Endothelial cell of umbilical vein (primary cell): ENCODE data around the gene DIDO1.

ENCODE experiments used
- CTCF ChIP-seq, 2 donors: IDR thresholded peaks; 1 replicate in 1 of 2; 2 replicates in 1 of 2; pipeline ENCODE4 v1.5.1; 2011; ENCODE audit warnings: low read length in 2 of 2, mild to moderate bottlenecking in 2 of 2, moderate library complexity in 2 of 2, control low read depth in 1 of 2, inconsistent platforms in 1 of 2, low read depth in 1 of 2; ENCODE audit not compliant: insufficient read depth in 1 of 2; ENCODE audit errors: extremely low read depth in 1 of 2
- EZH2 ChIP-seq: IDR thresholded peaks from 2 replicates; pipeline ENCODE4 v1.6.1; 2012; ENCODE audit warnings: borderline replicate concordance, low read depth, mild to moderate bottlenecking, moderate library complexity, low read length, inconsistent platforms; ENCODE audit not compliant: severe bottlenecking
- FOS ChIP-seq: IDR thresholded peaks from 2 replicates; pipeline ENCODE4 v1.6.1; 2011; ENCODE audit warnings: mild to moderate bottlenecking, low read length, moderate library complexity, borderline replicate concordance; ENCODE audit not compliant: insufficient read depth
- GATA2 ChIP-seq: IDR thresholded peaks from 2 replicates; pipeline ENCODE4 v1.7.0; 2011; ENCODE audit warnings: low read depth, mild to moderate bottlenecking, moderate library complexity, mixed read lengths, low read length; ENCODE audit not compliant: insufficient read length, insufficient read depth
- JUN ChIP-seq: IDR thresholded peaks from 2 replicates; pipeline ENCODE4 v1.6.1; 2011; ENCODE audit warnings: borderline replicate concordance, low read depth; ENCODE audit not compliant: insufficient read length, insufficient read depth
- MAX ChIP-seq: IDR thresholded peaks from 2 replicates; pipeline ENCODE4 v1.6.1; 2011; ENCODE audit not compliant: insufficient read depth, insufficient read length
- MYC ChIP-seq: IDR thresholded peaks from one replicate; pipeline ENCODE4 v1.6.1; 2011; ENCODE audit warnings: mild to moderate bottlenecking, low read depth, low read length
- POLR2A ChIP-seq: IDR thresholded peaks from 2 replicates; pipeline ENCODE4 v1.6.1; 2012; ENCODE audit warnings: low read depth, mild to moderate bottlenecking, control low read depth, low read length
- POLR2AphosphoS5 ChIP-seq: IDR thresholded peaks from 2 replicates; pipeline ENCODE4 v1.6.1; 2012; ENCODE audit warnings: low read depth, mild to moderate bottlenecking, control low read depth, low read length, moderate library complexity; ENCODE audit not compliant: insufficient read depth

- no peak for TF ChIP-seq CTCF (IDR thresholded peaks at IDR 0.05; ENCODE audit: extremely low read depth in 1 of 2, insufficient read depth in 1 of 2, low read depth in 1 of 2, low read length in 2 of 2)
- TF ChIP-seq MYC, result no peak
- TF ChIP-seq POLR2AphosphoS5, result no peak
- no peak for TF ChIP-seq FOS
- no peak for TF ChIP-seq EZH2
- TF ChIP-seq POLR2A, result no peak
- TF ChIP-seq MAX, result no peak
- TF ChIP-seq GATA2, result no peak
- TF ChIP-seq JUN, result no peak
These were observed 40.8 kb upstream of the DIDO1 start for GRCh38 chr20:62967149-62967501.
